ENCODE results near the gene TRIOBP.

Gene TRIOBP

GRCh38 chr22:37664249-37665101, 32.4 kb upstream of the TRIOBP start:
- no peak for DNase-seq

GRCh38 chr22:37665487-37665886, 31.4 kb upstream of the TRIOBP start:
- DNase-seq = no peak

DNA sequence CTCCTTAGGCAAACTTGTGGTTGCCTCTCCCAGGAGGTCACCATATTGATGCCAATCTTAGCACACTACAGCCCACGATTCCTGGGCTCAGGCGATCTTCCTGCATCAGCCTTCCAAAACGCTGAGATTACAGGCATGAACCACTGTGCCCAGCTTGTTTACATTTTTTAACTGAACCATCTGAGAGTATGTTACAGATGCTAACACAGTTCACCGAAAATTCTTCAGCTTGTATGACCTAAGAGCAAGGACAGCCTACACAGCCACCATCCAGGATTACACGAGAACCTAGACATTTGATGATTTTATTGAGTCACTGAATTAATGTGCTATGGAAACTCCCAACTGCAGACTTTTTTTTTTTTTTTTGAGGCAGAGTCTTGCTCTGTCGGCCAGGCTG, 27.3 kb upstream of the TRIOBP start:
- DNase-seq = no peak

- DNase-seq = no peak
These were observed 24.5 kb upstream of the TRIOBP start for GRCh38 chr22:37672206-37672919.

- DNase-seq = no peak
These were observed 23.9 kb upstream of the TRIOBP start for GRCh38 chr22:37672920-37673455.

GRCh38 chr22:37674248-37674647, 22.6 kb upstream of the TRIOBP start:
- no peak for DNase-seq

DNA sequence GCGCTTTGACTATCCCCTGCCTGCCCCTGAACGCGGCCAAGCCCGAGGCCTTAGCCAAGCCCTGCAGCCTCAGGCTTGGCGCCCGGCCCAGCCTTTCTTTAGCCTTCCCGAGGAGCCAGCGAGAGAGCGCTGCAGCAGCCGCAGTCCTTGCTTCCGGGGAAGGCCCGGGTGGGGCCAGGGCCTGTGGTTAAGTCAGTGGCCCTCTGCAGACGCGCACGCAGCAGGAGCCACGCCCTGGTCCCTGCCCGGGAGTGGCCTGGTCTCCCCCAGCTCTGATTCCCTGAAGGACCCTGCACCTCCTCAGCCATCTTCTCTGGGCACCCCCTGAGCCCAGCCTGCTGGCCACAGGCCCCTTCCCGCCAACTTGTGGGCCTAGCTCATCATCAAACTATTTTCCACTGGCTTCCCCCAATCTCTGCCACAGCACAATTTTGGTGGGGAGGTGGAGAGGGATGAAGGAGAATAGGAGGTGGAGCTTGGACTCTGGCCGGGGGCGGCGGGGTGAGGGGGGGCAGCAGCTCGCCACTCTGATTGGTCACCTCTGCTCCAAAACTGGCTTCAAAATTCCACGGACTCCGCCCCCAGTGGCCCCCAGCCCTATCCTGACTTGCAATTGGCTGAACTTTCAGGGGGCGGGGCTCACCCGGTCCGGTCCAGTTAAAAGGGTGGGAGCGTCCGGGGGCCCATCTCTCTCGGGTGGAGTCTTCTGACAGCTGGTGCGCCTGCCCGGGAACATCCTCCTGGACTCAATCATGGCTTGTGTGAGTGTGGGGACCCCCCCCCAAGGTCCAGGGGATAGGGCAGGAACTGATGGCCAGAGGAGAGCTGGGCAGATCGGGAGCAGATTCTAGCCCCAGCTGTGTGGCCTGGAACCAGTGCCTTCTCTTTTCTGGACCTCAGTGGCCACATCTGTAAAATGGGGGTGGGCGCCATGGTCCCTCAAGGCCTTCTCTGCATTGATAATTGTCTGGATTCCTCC, 21.6 kb upstream of the TRIOBP start, which contains the start of gene LGALS1:
TSS of gene LGALS1 (plus strand) at position 686 of the 979 bp plus-strand sequence. CDS start at position 753, 67 bp downstream.
- DNase-seq = peak; percentile 67

DNA sequence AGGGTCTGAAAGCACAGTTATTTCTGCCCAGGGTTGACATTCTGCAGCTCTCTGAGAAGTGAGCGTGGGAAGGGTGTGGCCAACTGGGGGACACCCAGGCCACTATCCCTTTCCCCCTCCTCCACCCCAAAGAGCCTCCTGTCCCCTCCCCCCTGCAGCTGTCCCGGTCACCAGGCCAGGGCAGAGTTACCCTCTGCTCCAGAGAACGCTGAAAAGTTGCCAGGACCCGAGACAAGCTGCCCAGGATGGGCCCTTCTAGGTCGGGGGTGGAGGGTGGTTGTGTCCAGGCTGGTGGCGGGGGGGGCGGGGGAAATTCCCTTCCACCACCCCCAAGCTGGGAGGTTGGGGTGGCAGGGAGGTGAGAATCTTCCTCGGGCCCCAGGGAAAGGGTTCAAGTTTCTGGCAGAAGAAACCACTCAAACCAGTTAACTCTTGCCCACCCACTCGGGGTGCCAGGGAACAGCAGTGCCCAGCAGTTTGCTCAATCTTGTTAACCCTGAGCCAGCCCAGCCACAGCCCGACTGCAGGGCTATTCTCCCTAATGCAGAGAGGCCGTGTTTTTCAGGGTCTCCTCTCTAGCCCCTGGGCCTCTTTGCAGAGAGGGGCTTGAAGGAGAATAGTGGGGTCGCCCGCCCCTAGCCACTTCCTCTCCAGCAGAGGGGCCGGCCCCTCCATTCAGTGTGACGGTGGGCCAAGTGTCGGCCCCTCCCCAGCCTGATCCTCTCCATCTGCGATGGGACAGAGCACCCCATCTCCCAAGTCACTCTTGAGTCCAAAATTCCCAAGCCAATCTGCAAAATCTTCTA, 20.7 kb upstream of the TRIOBP start:
- DNase-seq = no peak

DNA sequence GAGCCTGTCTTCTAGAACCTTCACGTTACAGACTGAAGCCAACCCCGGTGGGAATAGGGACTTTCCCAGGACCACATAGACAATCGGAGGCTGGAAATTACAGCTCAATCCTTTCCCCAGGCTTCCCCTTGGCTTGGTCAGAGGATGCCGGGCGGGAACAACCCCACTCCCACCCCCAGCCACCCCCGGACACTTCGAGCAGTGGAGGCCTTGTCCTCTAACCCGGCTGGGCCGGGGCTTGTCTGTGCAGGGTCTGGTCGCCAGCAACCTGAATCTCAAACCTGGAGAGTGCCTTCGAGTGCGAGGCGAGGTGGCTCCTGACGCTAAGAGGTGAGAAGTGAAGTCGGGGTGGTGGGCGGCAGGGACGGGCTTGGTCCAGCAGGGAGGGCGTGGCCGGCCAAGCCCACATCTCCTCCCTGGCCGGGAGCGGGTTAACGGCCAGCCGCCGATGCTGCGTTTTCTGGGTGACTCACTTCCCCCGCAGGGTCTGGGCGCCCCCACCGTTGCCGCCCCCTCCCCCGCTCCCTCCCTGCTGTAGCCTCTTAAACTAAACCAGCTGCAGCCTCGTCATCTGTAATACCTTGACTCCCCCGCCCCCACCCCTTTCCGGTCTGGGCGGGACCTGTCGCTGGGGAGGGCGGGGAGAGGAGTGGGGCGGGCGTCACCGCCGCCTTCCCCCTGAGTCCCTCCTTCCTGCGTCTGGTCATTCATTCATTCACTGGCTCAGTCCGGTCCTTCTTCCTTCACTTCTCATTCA, 19.9 kb upstream of the TRIOBP start:
- DNase-seq = peak; percentile 72

DNA sequence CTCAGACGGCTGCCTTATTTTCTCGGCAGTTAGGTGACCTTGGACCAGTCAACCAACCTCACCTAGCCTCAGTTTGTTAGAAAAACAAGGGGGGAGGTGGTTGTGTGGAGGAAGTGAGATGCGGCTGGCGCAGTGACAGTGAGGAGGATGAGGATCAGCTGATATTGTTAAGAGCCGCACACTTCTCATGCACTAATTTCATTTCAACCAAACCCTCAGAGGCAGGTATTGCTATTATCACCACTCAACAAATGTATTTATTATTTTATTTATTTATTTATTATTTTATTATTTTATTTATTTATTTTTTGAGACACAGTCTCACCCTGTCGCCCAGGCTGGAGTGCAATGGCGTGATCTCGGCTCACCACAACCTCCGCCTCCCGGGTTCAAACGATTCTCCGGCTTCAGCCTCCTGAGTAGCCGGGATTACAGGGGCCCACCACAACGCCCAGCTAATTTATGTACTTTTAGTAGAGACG, 19.3 kb upstream of the TRIOBP start:
- DNase-seq = no peak

- DNase-seq = no peak
These were observed 18.5 kb upstream of the TRIOBP start for GRCh38 chr22:37678372-37678771.

GRCh38 chr22:37679670-37680069, 17.2 kb upstream of the TRIOBP start:
- DNase-seq = no peak

DNA sequence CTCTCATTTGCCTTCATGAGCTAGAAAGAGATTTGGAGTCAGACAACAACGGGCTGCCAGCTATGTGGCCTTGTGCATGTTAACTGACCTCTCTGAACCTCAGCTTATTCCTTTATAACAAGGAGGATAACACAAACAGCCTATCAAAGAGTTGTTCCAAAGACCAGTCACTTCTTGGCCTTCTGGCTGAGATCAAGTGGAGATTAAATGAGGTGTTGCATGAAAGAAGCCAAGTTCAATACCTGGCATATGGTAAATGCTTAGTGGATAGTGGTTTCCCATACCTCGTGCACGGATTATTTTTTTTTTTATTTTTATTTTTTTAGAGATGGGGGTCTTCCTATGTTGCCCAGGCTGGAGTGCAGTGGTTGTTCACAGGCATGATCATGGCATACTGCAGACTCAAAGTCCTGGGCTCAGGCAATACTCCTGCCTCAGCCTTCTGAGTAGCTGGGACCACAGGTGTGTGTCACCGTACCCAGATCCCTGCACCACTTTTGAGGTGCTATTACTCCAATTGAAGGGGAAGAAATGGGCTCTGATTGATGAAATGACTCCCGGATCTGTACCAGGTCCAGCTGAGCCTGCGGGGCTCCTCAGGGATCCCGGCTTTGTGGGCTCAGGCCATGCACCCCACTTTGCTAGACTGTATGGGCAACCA, 16.5 kb upstream of the TRIOBP start:
- DNase-seq = no peak

- no peak for DNase-seq
These were observed 15.8 kb upstream of the TRIOBP start for GRCh38 chr22:37681001-37681424.

DNA sequence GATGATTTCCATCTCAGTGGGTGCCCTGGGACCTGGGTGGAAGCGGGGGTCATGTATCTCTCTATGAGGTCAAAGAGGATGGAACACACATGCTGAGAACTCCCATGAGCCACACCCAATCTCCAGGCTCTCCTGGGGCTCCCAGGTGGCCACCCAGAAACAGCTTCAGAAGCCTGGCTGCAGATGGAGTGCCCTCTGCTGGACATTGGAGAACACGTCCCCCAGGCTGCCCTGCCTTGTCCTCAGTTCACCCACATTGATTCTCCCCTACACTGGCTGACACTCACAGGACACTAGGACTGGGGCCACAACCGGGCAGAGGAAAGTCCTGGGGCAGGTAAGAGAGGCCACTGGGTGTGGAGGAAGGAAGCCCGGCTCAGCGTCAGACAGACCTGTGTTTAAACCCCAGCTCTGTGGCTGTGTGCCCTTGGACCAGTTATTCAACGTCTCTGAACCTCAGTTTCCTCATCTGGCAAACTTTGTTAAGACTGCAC, 15.2 kb upstream of the TRIOBP start:
- DNase-seq = peak; percentile 40

DNA sequence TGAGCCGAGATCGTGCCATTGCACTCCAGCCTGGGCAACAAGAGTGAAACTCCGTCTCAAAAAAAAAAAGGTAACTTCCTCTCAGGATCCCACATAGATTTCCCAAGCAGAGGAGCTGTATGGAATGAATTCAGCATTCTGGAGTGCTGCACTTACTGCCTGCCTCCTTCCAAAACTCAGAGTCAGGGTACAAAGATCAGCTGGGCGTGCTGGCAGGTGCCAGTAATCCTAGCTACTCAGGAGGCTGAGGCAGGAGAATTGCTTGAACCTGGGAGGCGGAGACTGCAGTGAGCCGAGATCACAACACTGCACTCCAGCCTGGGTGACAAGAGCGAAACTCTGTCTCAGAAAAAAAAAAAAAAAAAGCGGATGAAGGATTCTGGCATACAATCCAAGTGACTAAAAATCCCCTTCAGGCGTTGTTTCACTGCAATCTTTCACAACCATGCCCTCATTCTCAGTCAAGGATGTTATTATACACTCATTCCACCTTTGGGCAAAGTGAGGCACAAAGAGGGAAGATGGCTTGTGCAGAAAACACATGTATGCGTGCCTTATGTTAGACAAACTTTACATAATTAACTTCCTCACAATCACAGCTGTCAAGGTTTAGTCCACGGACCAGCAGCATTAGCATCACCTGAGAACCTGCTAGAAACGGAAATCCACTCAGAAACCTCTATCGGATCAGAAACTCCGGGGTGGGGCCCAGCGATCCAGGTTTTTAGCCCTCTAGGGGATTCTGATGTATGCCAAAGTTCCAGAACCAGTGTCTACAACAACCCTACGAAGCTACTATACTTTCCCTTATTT, 11.8 kb upstream of the TRIOBP start:
- no peak for DNase-seq

- peak; percentile 74 for DNase-seq
These were observed 10.6 kb upstream of the TRIOBP start, which contains the start of gene NOL12 for GRCh38 chr22:37686002-37686982. TSS of gene NOL12 (plus strand) at chr22:37686343. CDS start at chr22:37686393, 50 bp downstream.

GRCh38 chr22:37690407-37690806, 6.4 kb upstream of the TRIOBP start:
- no peak for DNase-seq
